CD14-positive monocyte (primary cell): ENCODE data around the gene IL9. TPM values are rescaled to one million over a fixed set of nuclear protein-coding genes. Genes with fewer than 3 reads are reported as not detected.

ENCODE experiments used
- DNase-seq, 3 donors: peaks; one replicate each; pipeline ENCODE4 v3.0.0-alpha.2; 2011 to 2022
- H2AFZ ChIP-seq: 2 replicates; pipeline ENCODE4 v1.6.0; 2012; ENCODE audit warnings: mild to moderate bottlenecking, low read depth, low read length, inconsistent platforms; ENCODE audit not compliant: insufficient read depth, poor library complexity, severe bottlenecking
- H3K27ac ChIP-seq, 2 donors: 1 replicate in 1 of 2; 2 replicates in 1 of 2; pipeline ENCODE4 v1.5.1; 2012 to 2013; ENCODE audit warnings: low read length in 2 of 2, control low read depth in 1 of 2, inconsistent platforms in 1 of 2, low read depth in 1 of 2, mild to moderate bottlenecking in 1 of 2
- H3K27me3 ChIP-seq, 2 donors: one replicate each; pipeline versions ENCODE4 v1.6.0 to v1.6.1; 2011 to 2013; ENCODE audit warnings: low read length in 2 of 2; ENCODE audit not compliant: control insufficient read depth in 2 of 2, insufficient read depth in 2 of 2
- H3K36me3 ChIP-seq, 2 donors: replicated peaks in 1 of 2; 1 replicate in 1 of 2; 2 replicates in 1 of 2; pipeline versions ENCODE4 v1.5.1 to v1.6.1; 2012 to 2013; ENCODE audit warnings: low read length in 2 of 2, control low read depth in 1 of 2, inconsistent platforms in 1 of 2, mild to moderate bottlenecking in 1 of 2; ENCODE audit not compliant: insufficient read depth in 2 of 2, control insufficient read depth in 1 of 2
- H3K4me1 ChIP-seq, 2 donors: 1 replicate in 1 of 2; 2 replicates in 1 of 2; pipeline versions ENCODE4 v1.5.1 to v1.6.1; 2012 to 2013; ENCODE audit warnings: low read length in 2 of 2, control low read depth in 1 of 2, inconsistent platforms in 1 of 2, mild to moderate bottlenecking in 1 of 2, moderate library complexity in 1 of 2; ENCODE audit not compliant: insufficient read depth in 2 of 2, control insufficient read depth in 1 of 2
- H3K4me2 ChIP-seq: replicated peaks from 2 replicates; pipeline ENCODE3; 2012; ENCODE audit warnings: low read length, moderate library complexity, mild to moderate bottlenecking; ENCODE audit not compliant: poor library complexity, severe bottlenecking; ENCODE audit errors: extremely low read depth
- H3K4me3 ChIP-seq, 3 experiments: fragments of 200-600 bp in 1 of 3; sonication (generic) in 1 of 3; replicated peaks in 1 of 3; 1 replicate in 2 of 3; 2 replicates in 1 of 3; pipeline ENCODE4 v1.5.1; 2011 to 2013; ENCODE audit warnings: low read length in 3 of 3, mild to moderate bottlenecking in 3 of 3, control low read depth in 2 of 3, low read depth in 2 of 3, inconsistent platforms in 1 of 3, moderate library complexity in 1 of 3
- H3K79me2 ChIP-seq: 2 replicates; pipeline ENCODE4 v1.6.0; 2012; ENCODE audit warnings: mild to moderate bottlenecking, control low read depth, inconsistent platforms, low read length, moderate library complexity; ENCODE audit not compliant: insufficient read depth
- H3K9ac ChIP-seq: 2 replicates; pipeline ENCODE4 v1.6.0; 2017; ENCODE audit warnings: low read length, mild to moderate bottlenecking; ENCODE audit not compliant: insufficient read depth, poor library complexity, severe bottlenecking
- H3K9me3 ChIP-seq, 2 donors: replicated peaks in 1 of 2; 1 replicate in 1 of 2; 2 replicates in 1 of 2; pipeline versions ENCODE4 v1.5.1 to v1.6.1; 2012 to 2013; ENCODE audit warnings: low read length in 2 of 2, control low read depth in 1 of 2; ENCODE audit not compliant: control insufficient read depth in 1 of 2, insufficient read depth in 1 of 2
- H4K20me1 ChIP-seq: 2 replicates; pipeline ENCODE4 v1.6.0; 2012; ENCODE audit warnings: mild to moderate bottlenecking, low read length, control low read depth, moderate library complexity; ENCODE audit not compliant: insufficient read depth
- H3K27ac Mint-ChIP-seq, 7 donors: one replicate each; pipeline ENCODE4 v1.8.0; 2020; ENCODE audit warnings: mild to moderate bottlenecking in 7 of 7, mixed read lengths in 7 of 7, moderate library complexity in 6 of 7, inconsistent platforms in 2 of 7
- H3K27me3 Mint-ChIP-seq, 3 donors: one replicate each; pipeline ENCODE4 v1.8.0; 2021 to 2022; ENCODE audit warnings: low read depth in 3 of 3, mild to moderate bottlenecking in 3 of 3, mixed read lengths in 3 of 3, moderate library complexity in 3 of 3, inconsistent platforms in 1 of 3
- H3K36me3 Mint-ChIP-seq, 2 donors: one replicate each; pipeline ENCODE4 v1.8.0; 2020; ENCODE audit warnings: mixed read lengths in 2 of 2, inconsistent platforms in 1 of 2, mild to moderate bottlenecking in 1 of 2
- H3K4me1 Mint-ChIP-seq: one replicate; pipeline ENCODE4 v1.8.0; 2020; ENCODE audit warnings: mild to moderate bottlenecking, mixed read lengths
- H3K4me3 Mint-ChIP-seq, 2 donors: one replicate each; pipeline ENCODE4 v1.8.0; 2020; ENCODE audit warnings: mild to moderate bottlenecking in 2 of 2, mixed read lengths in 2 of 2, moderate library complexity in 1 of 2
- H3K9me3 Mint-ChIP-seq, 7 donors: one replicate each; pipeline ENCODE4 v1.8.0; 2020 to 2022; ENCODE audit warnings: mixed read lengths in 7 of 7, mild to moderate bottlenecking in 6 of 7, moderate library complexity in 6 of 7, inconsistent platforms in 2 of 7
- CTCF ChIP-seq: fragments of 200-600 bp; IDR thresholded peaks from one replicate; pipeline ENCODE4 v1.8.0; 2022; ENCODE audit warnings: antibody characterized with exemption, mild to moderate bottlenecking
- WGBS: methylation state at CpG from one replicate; pipeline ENCODE4 v1.1.5; 2013; ENCODE audit warnings: missing lambda C conversion rate; ENCODE audit not compliant: insufficient coverage; 5-methylcytosine and 5-hydroxymethylcytosine counted together
- intact Hi-C, 2 donors: fragments of 100-400 bp; cut with micrococcal nuclease; formaldehyde crosslinking; loops; one replicate each; pipeline versions ENCODE4 v1.15.0 to v1.15.1; 2023
- polyA plus RNA-seq, 3 donors: library from polyadenylated mRNA; depleted of rRNA in 1 of 3; unstranded in 2 of 3; stranded (reverse) in 1 of 3; fragments of 300-500 nt in 2 of 3; fragments of >200 nt in 1 of 3; fragmentation: Illumina TruSeq in 2 of 3; gene quantifications; 1 replicate in 2 of 3; 2 replicates in 1 of 3; pipeline ENCODE4 v1.2.3, GENCODE V29; 2012 to 2021

The IL9 gene
- polyA plus RNA-seq, 3 donors: not detected

GRCh38 chr5:135890867-135891266, 4.8 kb downstream of the IL9 start:
- H3K4me1 ChIP-seq: no peaks in the 10 kb centered on the region
- DNase-seq: no peak
- no peaks in the 10 kb centered on the region for H3K36me3 Mint-ChIP-seq
- no peak overlapping the region for H3K4me2 ChIP-seq
- no peak for TF ChIP-seq CTCF
- H3K9me3 ChIP-seq: no peaks in the 10 kb centered on the region
- no peak overlapping the region for H3K9ac ChIP-seq
- no peaks in the 10 kb centered on the region for H3K36me3 ChIP-seq
- H3K79me2 ChIP-seq: no peaks in the 10 kb centered on the region
- no peaks in the 10 kb centered on the region for H4K20me1 ChIP-seq
- no peak overlapping the region for H3K4me3 Mint-ChIP-seq
- no peak overlapping the region for H2AFZ ChIP-seq
- no CpG with 5 or more reads among the region's 5 CpGs for WGBS
- H3K27me3 Mint-ChIP-seq: peaks cover 17 to 30% (median 24%) of the 10 kb centered on the region in 3 donors
- H3K4me1 Mint-ChIP-seq: peaks cover 3% of the 10 kb centered on the region
- no peak overlapping the region for H3K4me3 ChIP-seq
- H3K27ac ChIP-seq: no peak overlapping the region
- H3K27me3 ChIP-seq: peaks cover 9 to 20% of the 10 kb centered on the region in 2 donors
- no peak overlapping the region for H3K27ac Mint-ChIP-seq
- H3K9me3 Mint-ChIP-seq: no peaks in the 10 kb centered on the region
- intact Hi-C loops: no loop called here

- H3K9ac ChIP-seq: no peak overlapping the region
- H3K9me3 Mint-ChIP-seq: no peaks in the 10 kb centered on the region
- intact Hi-C loops: no loop called here
- no peak overlapping the region for H3K27ac ChIP-seq
- TF ChIP-seq CTCF: no peak
- no peaks in the 10 kb centered on the region for H3K79me2 ChIP-seq
- no peaks in the 10 kb centered on the region for H3K36me3 ChIP-seq
- H3K4me3 Mint-ChIP-seq: no peak overlapping the region
- H3K27me3 Mint-ChIP-seq: peaks cover 11 to 27% (median 22%) of the 10 kb centered on the region in 3 donors
- no peaks in the 10 kb centered on the region for H3K36me3 Mint-ChIP-seq
- peaks cover 3% of the 10 kb centered on the region for H3K4me1 Mint-ChIP-seq
- H3K4me1 ChIP-seq: no peaks in the 10 kb centered on the region
- no CpG with 5 or more reads among the region's 2 CpGs for WGBS
- no peak for DNase-seq
- H3K9me3 ChIP-seq: no peaks in the 10 kb centered on the region
- no peak overlapping the region for H2AFZ ChIP-seq
- H4K20me1 ChIP-seq: no peaks in the 10 kb centered on the region
- H3K4me3 ChIP-seq: no peak overlapping the region
- H3K4me2 ChIP-seq: no peak overlapping the region
- H3K27ac Mint-ChIP-seq: no peak overlapping the region
- H3K27me3 ChIP-seq: peaks cover 6 to 17% of the 10 kb centered on the region in 2 donors
These were observed 5.3 kb downstream of the IL9 start for GRCh38 chr5:135890296-135890695.
